Mucosa of descending colon (tissue), 3 donors: ENCODE results near the gene CSNK1A1. TPM values are rescaled to one million over a fixed set of nuclear protein-coding genes. Genes with fewer than 3 reads are reported as not detected.

Experiments
- ATAC-seq: fragments of 200-7000 bp; cut with Tn5 transposase; one replicate; pipeline ENCODE4 v1.9.1; 2020; ENCODE audit warnings: mild to moderate bottlenecking, moderate library complexity
- DNase-seq, 3 donors: peaks; one replicate each; pipeline ENCODE4 v3.0.0-alpha.2; 2020
- H3K36me3 ChIP-seq: fragments of 200-600 bp; one replicate; pipeline ENCODE4 v1.8.0; 2021; ENCODE audit warnings: low read depth, mild to moderate bottlenecking
- H3K4me1 ChIP-seq: fragments of 200-600 bp; one replicate; pipeline ENCODE4 v1.8.0; 2021; ENCODE audit warnings: low read depth, mild to moderate bottlenecking
- H3K4me3 ChIP-seq: fragments of 200-600 bp; one replicate; pipeline ENCODE4 v1.8.0; 2021; ENCODE audit warnings: mild to moderate bottlenecking
- H3K9me3 ChIP-seq: fragments of 200-600 bp; one replicate; pipeline ENCODE4 v1.8.0; 2021; ENCODE audit warnings: mild to moderate bottlenecking
- CTCF ChIP-seq: fragments of 200-600 bp; IDR thresholded peaks from one replicate; pipeline ENCODE4 v1.8.0; 2022; ENCODE audit warnings: antibody characterized with exemption, mild to moderate bottlenecking
- intact Hi-C, 2 donors: fragments of 100-400 bp; cut with DNase I in 1 of 2; cut with micrococcal nuclease in 1 of 2; formaldehyde crosslinking; loops; one replicate each; pipeline versions ENCODE4 v1.11.0 to v1.11.1; 2022; cut with DNase I, micrococcal nuclease
- total RNA-seq, 3 donors: library from RNA; stranded (reverse); fragmentation: NEBNext Ultra II Directional in 2 of 3; extraction: Animal tissue kit (Norgen Biotek cat#: 25700) in 2 of 3; gene quantifications; one replicate each; pipeline versions ENCODE4 v1.2.1 to v1.2.4, GENCODE V29; 2021 to 2023
- donor health status: DM: no; HTN: no; CAD: no; lungs with moderate emphysema.
- donor health status: DM: no; HTN: no; CAD: no.
- donor health status: DM: no; HTN: yes; CAD: no.

Gene CSNK1A1
- total RNA-seq, 3 donors from 2014 or later, result 200 to 233 (median 224) TPM

GRCh38 chr5:149453618-149454415, 97.4 kb downstream of the CSNK1A1 start:
- H3K36me3 ChIP-seq, result no peaks in the 10 kb centered on the region
- ATAC-seq, result peak; percentile 50
- peaks cover 37% of the 10 kb centered on the region for H3K4me1 ChIP-seq
- no peaks in the 10 kb centered on the region for H3K9me3 ChIP-seq
- intact Hi-C loops, result loop anchor here in 1 of 2 donors (5.0 kb wide), 2 partner anchors 33 to 108 kb away; no protein-coding TSS in a partner anchor
- no peak overlapping the region for H3K4me3 ChIP-seq
- peak in 1 of 3 donors; percentile 43 for DNase-seq
- no peak for TF ChIP-seq CTCF

- TF ChIP-seq CTCF, result no peak
- no peak overlapping the region for H3K4me3 ChIP-seq
- H3K4me1 ChIP-seq, result peaks cover 37% of the 10 kb centered on the region
- intact Hi-C loops, result loop anchor here in 1 of 2 donors (5.0 kb wide), 2 partner anchors 34 to 109 kb away; no protein-coding TSS in a partner anchor
- ATAC-seq (no peak), DNase-seq (peak in 1 of 3 donors; percentile 69)
- H3K36me3 ChIP-seq, result no peaks in the 10 kb centered on the region
- no peaks in the 10 kb centered on the region for H3K9me3 ChIP-seq
Measured at GRCh38 chr5:149452665-149453617, 98.3 kb downstream of the CSNK1A1 start.

- Histone ChIP-seq H3K4me3 (no peak overlapping the region), H3K9me3 (no peaks in the 10 kb centered on the region), H3K4me1 (peaks cover 37% of the 10 kb centered on the region), H3K36me3 (no peaks in the 10 kb centered on the region)
- no peak for TF ChIP-seq CTCF
- intact Hi-C loops, result loop anchor here in 1 of 2 donors (5.0 kb wide), 2 partner anchors 35 to 110 kb away; no protein-coding TSS in a partner anchor
- peak; percentile 72 to 87 (median 77) for DNase-seq
- ATAC-seq, result peak; percentile 87
Measured at GRCh38 chr5:149452007-149452664, 99.1 kb downstream of the CSNK1A1 start.

GRCh38 chr5:149450199-149450598, 101.0 kb downstream of the CSNK1A1 start:
- ATAC-seq (no peak), DNase-seq (peak in 2 of 3 donors; percentile 69 to 70)
- H3K9me3 ChIP-seq, result no peaks in the 10 kb centered on the region
- no peak overlapping the region for H3K4me3 ChIP-seq
- H3K4me1 ChIP-seq, result peaks cover 37% of the 10 kb centered on the region
- intact Hi-C loops, result loop anchor here in 1 of 2 donors (5.0 kb wide), 2 partner anchors 37 to 112 kb away; no protein-coding TSS in a partner anchor
- H3K36me3 ChIP-seq, result no peaks in the 10 kb centered on the region
- no peak for TF ChIP-seq CTCF
